Neuronal stem cell (in vitro differentiated cells): ENCODE results near the gene G3BP1.

ENCODE experiments used
- DNase-seq: peaks from one replicate; pipeline ENCODE4 v3.0.0-alpha.2; 2013; ENCODE audit warnings: low spot score
- H2AFZ ChIP-seq: one replicate; pipeline ENCODE4 v1.6.1; 2013; ENCODE audit warnings: mild to moderate bottlenecking, low read length, inconsistent platforms
- H2AK5ac ChIP-seq: 2 replicates; pipeline ENCODE4 v1.6.1; 2013; ENCODE audit warnings: low read depth, mild to moderate bottlenecking, inconsistent platforms, low read length, moderate library complexity, mixed read lengths
- H2BK120ac ChIP-seq: 2 replicates; pipeline ENCODE4 v1.6.1; 2013; ENCODE audit warnings: low read depth, mild to moderate bottlenecking, inconsistent platforms, low read length, moderate library complexity, mixed read lengths
- H2BK12ac ChIP-seq: one replicate; pipeline ENCODE4 v1.6.1; 2013; ENCODE audit warnings: low read length, inconsistent platforms
- H2BK15ac ChIP-seq: 2 replicates; pipeline ENCODE4 v1.6.1; 2013; ENCODE audit warnings: mild to moderate bottlenecking, low read length, inconsistent platforms, mixed read lengths
- H2BK5ac ChIP-seq: one replicate; pipeline ENCODE4 v1.6.1; 2013; ENCODE audit warnings: inconsistent platforms, mild to moderate bottlenecking, low read length, moderate library complexity
- H3K14ac ChIP-seq: one replicate; pipeline ENCODE4 v1.6.1; 2013; ENCODE audit warnings: low read length, inconsistent platforms
- H3K18ac ChIP-seq: 2 replicates; pipeline ENCODE4 v1.6.1; 2013; ENCODE audit warnings: low read length, inconsistent platforms
- H3K23ac ChIP-seq: 2 replicates; pipeline ENCODE4 v1.6.1; 2013; ENCODE audit warnings: low read depth, mild to moderate bottlenecking, mixed read lengths, low read length, inconsistent platforms; ENCODE audit not compliant: poor library complexity
- H3K27ac ChIP-seq: replicated peaks from 3 replicates; pipeline ENCODE4 v1.5.1; 2013; ENCODE audit warnings: low read length, inconsistent platforms
- H3K27me3 ChIP-seq, 3 experiments: 2 replicates each; pipeline ENCODE4 v1.6.1; 2013; ENCODE audit warnings: low read length in 3 of 3, mild to moderate bottlenecking in 2 of 3, inconsistent platforms in 1 of 3, low read depth in 1 of 3, mixed read lengths in 1 of 3, moderate library complexity in 1 of 3; ENCODE audit not compliant: control insufficient read depth in 3 of 3, insufficient read depth in 3 of 3
- H3K36me3 ChIP-seq, 2 donors: replicated peaks in 1 of 2; 2 replicates each; pipeline ENCODE4 v1.6.1; 2013; ENCODE audit warnings: low read length in 2 of 2; ENCODE audit not compliant: control insufficient read depth in 2 of 2, insufficient read depth in 2 of 2
- H3K4ac ChIP-seq: 2 replicates; pipeline ENCODE4 v1.6.1; 2013; ENCODE audit warnings: inconsistent platforms, mild to moderate bottlenecking, low read length, moderate library complexity
- H3K4me1 ChIP-seq, 2 donors: 1 replicate in 1 of 2; 2 replicates in 1 of 2; pipeline ENCODE4 v1.6.1; 2013; ENCODE audit warnings: low read length in 2 of 2, low read depth in 1 of 2; ENCODE audit not compliant: control insufficient read depth in 2 of 2, insufficient read depth in 1 of 2
- H3K4me2 ChIP-seq: one replicate; pipeline ENCODE4 v1.6.1; 2013; ENCODE audit warnings: mild to moderate bottlenecking, low read length, inconsistent platforms; ENCODE audit not compliant: insufficient read depth, poor library complexity, severe bottlenecking
- H3K4me3 ChIP-seq, 2 donors: 2 replicates each; pipeline ENCODE4 v1.5.1; 2013; ENCODE audit warnings: low read length in 2 of 2, mild to moderate bottlenecking in 2 of 2, inconsistent platforms in 1 of 2, moderate library complexity in 1 of 2
- H3K79me1 ChIP-seq: one replicate; pipeline ENCODE4 v1.6.1; 2013; ENCODE audit warnings: low read depth, mild to moderate bottlenecking, inconsistent platforms, low read length, moderate library complexity
- H3K9ac ChIP-seq: one replicate; pipeline ENCODE4 v1.6.1; 2013; ENCODE audit warnings: mild to moderate bottlenecking, low read depth, low read length, inconsistent platforms; ENCODE audit not compliant: poor library complexity
- H3K9me3 ChIP-seq, 2 donors: replicated peaks in 1 of 2; 2 replicates each; pipeline versions ENCODE3 to v1.6.1; 2013; ENCODE audit warnings: low read length in 2 of 2, mild to moderate bottlenecking in 2 of 2, inconsistent platforms in 1 of 2, low read depth in 1 of 2, mixed read lengths in 1 of 2, moderate library complexity in 1 of 2; ENCODE audit not compliant: control insufficient read depth in 2 of 2, insufficient read depth in 1 of 2
- H4K8ac ChIP-seq: one replicate; pipeline ENCODE4 v1.6.1; 2013; ENCODE audit warnings: low read depth, mild to moderate bottlenecking, inconsistent platforms, low read length, moderate library complexity
- H4K91ac ChIP-seq: one replicate; pipeline ENCODE4 v1.6.1; 2013; ENCODE audit warnings: low read length, low read depth, mild to moderate bottlenecking, inconsistent platforms; ENCODE audit not compliant: poor library complexity
- WGBS, 2 donors: extraction: QIAGEN DNeasy Blood & Tissue Kit; methylation state at CpG; one replicate each; pipeline ENCODE4 v1.1.7; 2013; ENCODE audit warnings: missing lambda C conversion rate in 2 of 2, mixed read lengths in 1 of 2; ENCODE audit not compliant: insufficient read length in 2 of 2, insufficient replicate concordance in 1 of 2; ENCODE audit errors: extremely low coverage in 2 of 2; 5-methylcytosine and 5-hydroxymethylcytosine counted together

Gene G3BP1

GRCh38 chr5:151743530-151743929 is 28.2 kb upstream of the G3BP1 start:
- H3K36me3 ChIP-seq = peaks cover 0 to 33% of the 10 kb centered on the region in 2 donors
- no peak overlapping the region for H3K14ac ChIP-seq
- no CpG with 5 or more reads among the region's 1 CpG for WGBS, 2 donors
- H3K9me3 ChIP-seq = no peaks in the 10 kb centered on the region
- no peak overlapping the region for H2BK5ac ChIP-seq
- no peak overlapping the region for H3K4me3 ChIP-seq
- H3K4me1 ChIP-seq = peaks cover 5 to 9% of the 10 kb centered on the region in 2 donors
- H3K4ac ChIP-seq = no peak overlapping the region
- H3K27ac ChIP-seq = no peak overlapping the region
- H3K9ac ChIP-seq = no peak overlapping the region
- no peak overlapping the region for H3K23ac ChIP-seq
- no peaks in the 10 kb centered on the region for H3K79me1 ChIP-seq
- no peak overlapping the region for H2AFZ ChIP-seq
- no peak overlapping the region for H2BK120ac ChIP-seq
- no peak overlapping the region for H4K8ac ChIP-seq
- no peak for DNase-seq
- no peak overlapping the region for H4K91ac ChIP-seq
- no peak overlapping the region for H2BK15ac ChIP-seq
- no peak overlapping the region for H3K4me2 ChIP-seq
- no peak overlapping the region for H2AK5ac ChIP-seq
- H2BK12ac ChIP-seq = no peak overlapping the region
- no peaks in the 10 kb centered on the region for H3K27me3 ChIP-seq
- H3K18ac ChIP-seq = no peak overlapping the region

GRCh38 chr5:151745071-151745705 is 26.6 kb upstream of the G3BP1 start:
- H3K4me2 ChIP-seq = no peak overlapping the region
- no peak overlapping the region for H4K91ac ChIP-seq
- WGBS, 2 donors = no CpG with 5 or more reads among the region's 7 CpGs
- no peak for DNase-seq
- peaks cover 0 to 35% of the 10 kb centered on the region in 2 donors for H3K36me3 ChIP-seq
- H2BK15ac ChIP-seq = no peak overlapping the region
- H3K4me3 ChIP-seq = no peak overlapping the region
- H3K79me1 ChIP-seq = no peaks in the 10 kb centered on the region
- H3K9me3 ChIP-seq = no peaks in the 10 kb centered on the region
- no peak overlapping the region for H4K8ac ChIP-seq
- no peak overlapping the region for H2BK120ac ChIP-seq
- H3K23ac ChIP-seq = no peak overlapping the region
- no peak overlapping the region for H2AFZ ChIP-seq
- no peak overlapping the region for H2BK12ac ChIP-seq
- H3K27ac ChIP-seq = no peak overlapping the region
- no peak overlapping the region for H3K18ac ChIP-seq
- H2AK5ac ChIP-seq = no peak overlapping the region
- H2BK5ac ChIP-seq = no peak overlapping the region
- no peak overlapping the region for H3K4ac ChIP-seq
- no peaks in the 10 kb centered on the region for H3K27me3 ChIP-seq
- H3K14ac ChIP-seq = no peak overlapping the region
- H3K4me1 ChIP-seq = peaks cover 3 to 4% of the 10 kb centered on the region in 2 donors
- H3K9ac ChIP-seq = no peak overlapping the region

- H3K4me1 ChIP-seq = no peaks in the 10 kb centered on the region
- H2BK5ac ChIP-seq = no peak overlapping the region
- H3K27me3 ChIP-seq = no peaks in the 10 kb centered on the region
- H3K23ac ChIP-seq = no peak overlapping the region
- H4K91ac ChIP-seq = no peak overlapping the region
- no peak overlapping the region for H2BK15ac ChIP-seq
- H3K14ac ChIP-seq = no peak overlapping the region
- no peak overlapping the region for H2AFZ ChIP-seq
- H3K79me1 ChIP-seq = no peaks in the 10 kb centered on the region
- no peak overlapping the region for H2BK120ac ChIP-seq
- no peak overlapping the region for H3K4ac ChIP-seq
- peaks cover 0 to 27% of the 10 kb centered on the region in 2 donors for H3K36me3 ChIP-seq
- no peak overlapping the region for H3K27ac ChIP-seq
- no peak overlapping the region for H3K4me2 ChIP-seq
- no peaks in the 10 kb centered on the region for H3K9me3 ChIP-seq
- DNase-seq = no peak
- H3K4me3 ChIP-seq = no peak overlapping the region
- H3K9ac ChIP-seq = no peak overlapping the region
- H2BK12ac ChIP-seq = no peak overlapping the region
- no peak overlapping the region for H3K18ac ChIP-seq
- no peak overlapping the region for H4K8ac ChIP-seq
- H2AK5ac ChIP-seq = no peak overlapping the region
- WGBS, 2 donors = no CpG with 5 or more reads among the region's 4 CpGs
These were observed 21.6 kb upstream of the G3BP1 start for GRCh38 chr5:151750121-151750520.

GRCh38 chr5:151751091-151751490 is 20.7 kb upstream of the G3BP1 start:
- Histone ChIP-seq H3K23ac (no peak overlapping the region), H3K14ac (no peak overlapping the region), H2BK5ac (no peak overlapping the region), H3K36me3 (peaks cover 0 to 17% of the 10 kb centered on the region in 2 donors), H3K9me3 (no peaks in the 10 kb centered on the region), H3K79me1 (no peaks in the 10 kb centered on the region), H3K4me1 (no peaks in the 10 kb centered on the region), H3K4ac (no peak overlapping the region), H2AK5ac (no peak overlapping the region), H3K27me3 (no peaks in the 10 kb centered on the region), H4K8ac (no peak overlapping the region), H2AFZ (no peak overlapping the region), H3K4me2 (no peak overlapping the region), H2BK15ac (no peak overlapping the region), H3K9ac (no peak overlapping the region), H2BK12ac (no peak overlapping the region), H3K27ac (no peak overlapping the region), H2BK120ac (no peak overlapping the region), H3K18ac (no peak overlapping the region), H4K91ac (no peak overlapping the region), H3K4me3 (no peak overlapping the region)
- WGBS, 2 donors = no CpG with 5 or more reads among the region's 4 CpGs
- no peak for DNase-seq
